Left renal cortex interstitium (tissue), 4 donors: ENCODE measurements around the gene MCF2L. TPM values are rescaled to one million over a fixed set of nuclear protein-coding genes. Genes with fewer than 3 reads are reported as not detected.
"Not testable (repeated sequence)": the region's sequence is repeated elsewhere in the genome, so short reads cannot be mapped to it uniquely, and the experiment has no call there.

Source experiments
- DNase-seq, 4 donors: peaks; one replicate each; pipeline ENCODE4 v3.0.0-alpha.2; 2013; ENCODE audit warnings: low read depth in 4 of 4, low spot score in 2 of 4, missing footprints in 1 of 4
- polyA plus RNA-seq, 4 donors: library from polyadenylated mRNA; unstranded; fragments of 120-200 nt; gene quantifications; one replicate each; pipeline ENCODE4 v1.2.1, GENCODE V29; 2013; ENCODE audit not compliant: insufficient read length in 4 of 4

The MCF2L gene
- polyA plus RNA-seq, 4 donors, result 23.3 to 45.1 (median 38.1) TPM

- no peak for DNase-seq
These were observed 77.3 kb downstream of the MCF2L start for GRCh38 chr13:113046128-113046882.

GRCh38 chr13:113046883-113047244 lies 77.8 kb downstream of the MCF2L start:
- DNase-seq, result no peak

- DNase-seq, result no peak
These were observed 78.6 kb downstream of the MCF2L start for GRCh38 chr13:113047587-113047986.

- no peak for DNase-seq
These were observed 79.8 kb downstream of the MCF2L start for GRCh38 chr13:113048766-113049165.

- no peak for DNase-seq
These were observed 80.5 kb downstream of the MCF2L start for GRCh38 chr13:113049521-113049941.

- DNase-seq, result no peak
These were observed 81.0 kb downstream of the MCF2L start for GRCh38 chr13:113049981-113050380.

GRCh38 chr13:113050734-113051431 lies 81.9 kb downstream of the MCF2L start:
- DNase-seq, result no peak

GRCh38 chr13:113051641-113052040 lies 82.6 kb downstream of the MCF2L start:
- DNase-seq, result no peak

- no peak for DNase-seq
These were observed 83.2 kb downstream of the MCF2L start for GRCh38 chr13:113052206-113052605.

- no peak for DNase-seq
These were observed 84.0 kb downstream of the MCF2L start for GRCh38 chr13:113052971-113053370.

- no peak for DNase-seq
These were observed 84.4 kb downstream of the MCF2L start for GRCh38 chr13:113053376-113053775.

GRCh38 chr13:113053801-113054604 lies 85.0 kb downstream of the MCF2L start:
- DNase-seq, result no peak

- DNase-seq, result no peak
These were observed 88.1 kb downstream of the MCF2L start for GRCh38 chr13:113057084-113057483.

- DNase-seq, result not testable (repeated sequence)
These were observed 88.5 kb downstream of the MCF2L start for GRCh38 chr13:113057559-113057958.

- DNase-seq, result no peak
These were observed 89.3 kb downstream of the MCF2L start for GRCh38 chr13:113058129-113058987.

GRCh38 chr13:113058988-113059850 lies 90.2 kb downstream of the MCF2L start:
- DNase-seq, result no peak

- DNase-seq, result no peak
These were observed 90.9 kb downstream of the MCF2L start for GRCh38 chr13:113059891-113060290.

- DNase-seq, result no peak
These were observed 91.7 kb downstream of the MCF2L start for GRCh38 chr13:113060557-113061270.

GRCh38 chr13:113061271-113061625 lies 92.2 kb downstream of the MCF2L start:
- DNase-seq, result no peak
